ENCODE measurements around the gene VPS45.
"Not testable (repeated sequence)": the region's sequence is repeated elsewhere in the genome, so short reads cannot be mapped to it uniquely, and the experiment has no call there.

The VPS45 gene

DNA sequence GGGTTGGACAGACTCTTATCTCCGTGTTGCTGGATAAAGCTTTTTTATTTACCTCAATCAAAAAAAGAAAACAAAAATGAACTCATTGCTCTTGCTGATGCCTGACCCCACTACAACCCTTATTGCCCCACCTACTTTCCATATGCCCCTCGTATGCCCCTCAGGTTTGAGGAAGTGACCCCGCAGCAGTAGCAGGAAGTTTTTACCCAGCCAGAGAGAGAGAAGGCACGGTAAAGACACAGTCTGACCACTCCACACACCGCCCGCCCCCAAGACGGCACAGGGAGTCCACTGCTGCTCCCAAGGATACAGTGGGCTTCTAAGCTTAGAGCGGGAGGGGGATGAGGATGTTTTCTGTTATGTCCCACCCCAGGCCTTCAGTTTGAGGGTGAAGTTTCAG is 92.0 kb downstream of the VPS45 start:
- no peak for DNase-seq (ENCODE audit: low read depth, low spot score)

DNA sequence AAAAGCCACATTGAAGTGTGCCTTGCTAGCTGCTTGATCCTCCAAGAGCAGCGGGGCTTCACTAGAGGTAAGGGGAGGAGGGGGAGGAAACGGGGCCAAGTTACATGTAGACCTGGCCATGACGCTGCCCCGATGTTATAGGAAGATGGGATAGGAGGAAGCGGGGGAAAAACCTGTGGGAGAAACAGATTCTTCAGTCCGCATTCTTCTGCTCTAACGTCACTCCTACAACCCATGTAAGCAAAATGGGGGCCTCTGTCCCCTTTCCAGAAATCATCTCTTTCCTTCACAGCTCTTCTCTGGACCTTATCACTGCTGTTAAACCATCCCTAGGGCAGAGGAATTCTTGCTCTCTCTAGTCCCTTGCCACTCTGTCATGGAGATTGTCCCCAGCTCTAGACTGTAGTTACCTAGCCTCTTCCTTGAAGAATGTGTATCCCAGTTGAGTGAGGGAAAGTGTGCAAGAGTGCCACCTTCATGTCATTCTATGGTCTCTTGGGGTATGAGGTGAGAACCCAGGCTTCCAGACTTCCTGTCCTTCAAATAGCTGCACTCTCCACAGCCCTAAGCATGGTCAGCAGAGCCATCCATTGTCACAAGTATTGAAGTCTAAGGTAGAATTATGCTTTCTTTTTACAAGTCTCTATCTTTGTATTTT is 93.5 kb downstream of the VPS45 start:
- DNase-seq (ENCODE audit: low read depth, low spot score), result no peak

DNA sequence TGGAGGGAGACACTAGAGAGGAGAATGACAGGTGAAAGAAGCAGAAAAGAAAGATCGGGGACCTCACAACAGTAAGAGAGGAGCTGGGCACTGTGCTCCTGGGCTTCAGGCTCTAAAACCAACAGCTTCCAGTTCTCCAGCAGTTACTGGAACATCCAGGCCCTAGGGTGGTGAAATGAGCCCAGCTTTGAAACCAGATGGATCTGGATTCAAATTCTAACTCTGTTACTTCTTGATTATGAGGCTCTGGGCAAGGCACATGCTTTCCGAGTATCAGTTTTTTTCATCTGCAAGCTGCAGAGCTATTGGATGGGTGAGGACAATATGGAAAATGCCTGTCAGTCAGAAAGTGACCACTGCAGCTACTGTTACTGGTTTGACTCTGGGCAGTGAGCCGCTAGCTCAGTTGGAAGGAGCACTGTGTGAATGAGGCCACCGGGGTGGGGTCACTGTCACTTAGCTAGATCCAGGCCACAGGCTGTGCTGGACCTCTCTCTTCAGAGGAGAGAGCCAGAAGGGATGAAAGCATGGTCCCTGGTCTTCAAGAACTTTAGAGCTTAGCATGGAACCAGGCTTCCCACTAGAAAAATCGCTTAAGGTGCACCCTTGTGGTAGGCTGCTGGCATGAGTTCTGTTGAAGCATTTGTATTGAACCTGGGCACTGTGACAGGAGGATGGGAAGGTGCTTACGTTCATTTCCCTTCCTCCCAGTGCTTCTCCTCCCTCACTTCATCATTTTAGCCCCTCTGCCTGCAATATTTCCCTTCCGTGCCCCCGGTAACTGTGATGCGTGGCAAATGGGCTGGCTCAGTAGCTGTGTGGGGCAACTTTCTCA is 94.4 kb downstream of the VPS45 start:
- no peak for DNase-seq (ENCODE audit: low read depth, low spot score)

DNA sequence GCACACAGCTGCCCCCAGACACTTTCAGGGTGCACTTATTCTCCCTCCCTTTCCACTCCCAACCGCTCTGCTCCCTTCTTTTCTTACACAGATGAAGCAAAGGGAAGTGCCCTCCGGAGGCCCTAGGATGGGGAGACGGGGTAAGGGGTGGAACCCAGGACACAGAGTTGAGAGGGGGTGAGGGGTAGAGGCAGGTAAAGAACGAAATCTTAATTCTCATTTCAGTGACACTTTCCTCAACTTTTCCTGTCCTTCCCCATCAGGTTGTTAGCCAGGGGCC is 94.9 kb downstream of the VPS45 start:
- DNase-seq (ENCODE audit: low read depth, low spot score), result no peak

GRCh38 chr1:150162862-150163706 is 95.5 kb downstream of the VPS45 start:
- DNase-seq (ENCODE audit: low read depth, low spot score), result peak; percentile 94

DNA sequence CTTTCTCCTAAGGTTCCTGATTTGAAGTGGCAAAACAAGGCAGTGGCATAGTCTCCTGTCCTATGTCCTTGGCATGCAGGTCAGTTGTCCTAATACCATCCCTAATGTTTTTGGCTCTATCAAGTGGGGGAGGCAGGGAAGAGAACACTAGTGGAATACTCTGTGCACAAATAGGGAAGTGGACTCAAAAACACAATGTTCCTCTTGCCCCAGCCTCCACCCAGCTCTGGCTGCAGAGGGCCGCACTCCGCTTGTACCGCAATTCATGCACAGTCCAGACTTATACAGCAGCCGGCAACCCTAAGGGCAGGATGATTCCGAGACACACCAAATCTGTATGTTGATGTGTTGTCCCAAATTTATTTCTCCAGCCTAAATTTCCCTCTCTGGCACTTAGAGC is 96.6 kb downstream of the VPS45 start:
- DNase-seq (ENCODE audit: low read depth, low spot score), result no peak

DNA sequence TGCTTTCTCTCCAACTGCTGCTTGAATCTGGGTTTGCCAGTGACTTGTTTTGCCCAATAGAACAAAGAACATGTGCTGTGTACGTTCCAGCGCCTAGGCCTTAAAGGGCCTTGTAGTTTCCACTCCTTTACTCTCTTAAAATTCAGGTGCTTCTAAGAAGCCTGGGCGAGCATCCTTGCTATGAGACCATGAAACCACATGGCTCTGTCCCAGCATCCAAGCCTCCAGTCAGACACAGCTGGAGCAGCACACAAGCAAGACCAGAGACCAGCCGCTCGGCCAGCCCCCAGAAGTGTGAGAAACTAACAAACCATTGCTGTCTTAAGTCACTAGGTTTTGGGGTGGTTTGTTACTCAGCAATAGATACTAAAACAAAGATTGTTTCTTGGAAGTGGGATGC is 97.2 kb downstream of the VPS45 start:
- DNase-seq (ENCODE audit: low read depth, low spot score), result no peak

DNA sequence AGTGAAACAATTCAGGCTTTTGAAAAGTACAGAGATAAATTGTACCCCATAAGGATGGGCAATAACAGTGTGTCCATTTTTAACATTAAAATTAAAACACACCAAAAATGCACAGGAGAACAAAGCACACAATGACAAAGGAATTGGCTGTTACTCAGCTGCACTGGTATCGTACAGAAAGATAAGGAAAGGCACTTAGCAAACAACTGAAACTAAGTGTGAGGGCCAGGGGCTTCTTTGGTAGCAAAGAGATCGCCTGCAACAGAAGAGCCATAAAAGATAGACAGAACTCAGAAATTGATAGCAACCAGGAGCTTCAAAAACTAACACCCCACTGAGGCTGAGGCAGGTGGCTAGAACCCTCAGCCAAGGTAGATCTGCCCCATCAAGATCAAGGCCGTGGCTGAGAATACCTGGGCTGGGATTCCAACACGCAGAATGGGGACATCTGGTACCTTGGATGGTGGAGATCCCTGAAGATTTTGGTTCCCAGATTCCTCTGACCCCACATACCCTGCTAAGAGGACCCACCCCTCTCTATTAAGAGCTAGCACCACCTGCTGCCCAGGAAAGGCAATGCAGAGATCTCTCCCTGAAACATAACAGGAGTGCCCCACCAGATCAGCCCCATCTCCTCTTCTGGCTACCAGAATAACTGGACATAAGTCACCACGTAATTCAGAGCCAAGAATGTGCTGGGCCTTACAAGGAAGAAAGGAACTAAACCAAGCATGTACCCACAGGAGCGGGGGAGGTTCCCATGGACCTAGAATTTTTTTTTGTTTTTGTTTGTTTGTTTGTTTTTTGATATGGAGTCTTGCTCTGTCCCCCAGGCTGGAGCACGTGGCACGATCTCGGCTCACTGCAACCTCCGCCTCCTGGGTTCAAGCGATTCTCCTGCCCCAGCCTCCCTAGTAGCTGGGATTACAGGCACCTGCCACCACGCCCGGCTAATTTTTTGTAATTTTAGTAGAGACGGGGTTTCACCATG is 98.3 kb downstream of the VPS45 start:
- no peak for DNase-seq (ENCODE audit: low read depth, low spot score)

- DNase-seq (ENCODE audit: low read depth, low spot score), result no peak
Measured at GRCh38 chr1:150168960-150169601, 101.5 kb downstream of the VPS45 start.

DNA sequence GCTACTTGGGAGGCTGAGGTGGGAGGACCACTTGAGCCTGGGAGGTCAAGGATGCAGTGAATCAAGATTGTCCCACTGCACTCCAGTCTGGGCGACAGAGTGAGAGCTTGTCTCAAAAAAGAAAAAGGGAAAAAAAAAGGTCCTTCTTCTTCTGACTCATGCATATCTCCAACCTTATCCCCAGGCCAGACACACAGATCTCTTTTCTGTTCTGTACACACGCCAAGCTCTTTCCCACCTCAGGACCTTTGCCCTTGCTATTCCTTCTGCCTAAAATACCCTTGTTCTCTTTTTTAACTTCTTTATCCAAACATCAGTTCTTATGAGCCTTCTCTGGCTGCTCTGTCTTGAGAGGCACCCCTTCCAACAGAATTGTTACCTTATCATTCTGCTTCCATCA is 104.2 kb downstream of the VPS45 start:
- DNase-seq (ENCODE audit: low read depth, low spot score), result no peak

GRCh38 chr1:150173141-150173585 is 105.6 kb downstream of the VPS45 start:
- DNase-seq (ENCODE audit: low read depth, low spot score), result no peak

GRCh38 chr1:150176593-150176992 is 109.0 kb downstream of the VPS45 start:
- no peak for DNase-seq (ENCODE audit: low read depth, low spot score)

DNA sequence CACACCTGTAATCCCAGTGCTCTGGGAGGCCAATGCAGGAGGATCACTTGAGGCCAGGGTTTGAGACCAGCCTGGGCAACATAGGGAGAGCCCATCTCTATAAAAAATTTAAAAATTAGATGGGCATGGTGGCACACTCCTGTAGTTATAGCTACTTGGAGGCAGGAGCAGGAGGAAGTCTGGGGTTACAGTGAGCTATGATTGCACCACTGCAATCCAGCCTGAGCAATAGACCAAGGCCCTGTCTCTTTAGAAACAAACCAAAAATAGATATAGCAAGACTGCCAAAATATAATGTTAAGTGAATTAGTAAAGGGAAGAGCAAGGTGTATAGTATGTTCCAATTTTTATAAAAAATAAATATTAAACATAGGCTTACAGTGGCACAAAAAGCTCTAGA is 111.0 kb downstream of the VPS45 start:
- DNase-seq (ENCODE audit: low read depth, low spot score), result no peak

DNA sequence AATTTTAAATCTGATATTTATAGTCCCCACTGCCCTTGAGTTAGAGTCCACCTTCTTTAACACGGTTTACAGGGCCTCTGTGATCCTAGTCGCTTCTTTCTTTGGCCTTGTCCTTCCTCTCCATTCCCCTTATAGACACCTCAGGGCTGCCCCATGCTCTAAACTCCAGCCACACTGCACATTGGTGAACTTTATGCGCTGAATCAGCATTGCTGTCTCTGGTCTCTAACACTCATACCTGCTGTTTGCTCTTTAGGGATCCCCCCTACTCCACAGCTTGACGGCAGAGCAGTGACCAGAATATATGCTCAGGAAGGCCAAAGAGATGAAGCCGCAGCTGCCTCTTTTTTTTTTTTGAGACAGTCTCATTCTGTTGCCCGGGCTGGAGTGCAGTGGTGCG is 112.3 kb downstream of the VPS45 start:
- no peak for DNase-seq (ENCODE audit: low read depth, low spot score)

DNA sequence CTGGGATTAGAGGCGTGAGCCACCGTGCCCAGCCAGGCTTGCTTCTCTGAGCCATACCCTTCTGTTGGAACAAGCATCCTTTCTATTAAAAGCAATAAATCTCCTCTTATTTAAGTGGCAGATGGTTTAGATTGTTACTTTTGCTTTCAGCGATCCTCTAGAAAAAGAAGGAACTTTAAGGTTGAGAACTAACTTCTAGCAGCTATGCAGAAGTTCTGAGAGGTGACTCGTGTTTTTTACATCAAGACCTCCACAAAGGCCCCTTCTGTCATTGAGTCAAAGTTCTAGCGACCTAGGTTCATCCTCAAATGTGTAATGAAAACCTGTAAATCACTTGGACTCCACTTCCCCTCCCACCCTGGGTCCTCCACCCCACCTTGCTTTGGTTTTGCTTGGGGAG is 112.9 kb downstream of the VPS45 start:
- no peak for DNase-seq (ENCODE audit: low read depth, low spot score)

GRCh38 chr1:150182247-150182646 is 114.7 kb downstream of the VPS45 start:
- DNase-seq (ENCODE audit: low read depth, low spot score), result no peak

- no peak for DNase-seq (ENCODE audit: low read depth, low spot score)
Measured at GRCh38 chr1:150183061-150183460, 115.5 kb downstream of the VPS45 start.

DNA sequence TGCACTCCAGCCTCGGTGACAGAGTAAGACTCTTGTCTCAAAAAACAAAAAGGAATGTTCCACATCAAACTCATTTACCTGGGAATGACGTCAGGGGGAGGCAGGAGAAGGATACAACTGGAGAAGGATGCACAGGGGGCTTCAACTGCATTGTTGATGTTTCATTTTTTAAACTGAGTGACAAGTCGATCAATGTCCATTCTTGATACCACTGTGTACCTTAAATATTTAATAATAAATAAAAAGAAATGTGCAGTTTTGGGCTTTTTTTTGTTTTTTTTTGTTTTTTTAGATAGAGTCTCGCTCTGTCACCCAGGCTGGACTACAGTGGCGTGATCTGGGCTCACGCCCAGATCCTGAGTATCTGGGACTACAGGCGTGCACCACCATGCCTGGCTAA is 117.9 kb downstream of the VPS45 start:
- DNase-seq (ENCODE audit: low read depth, low spot score), result no peak

GRCh38 chr1:150186438-150186788 is 118.8 kb downstream of the VPS45 start:
- DNase-seq (ENCODE audit: low read depth, low spot score), result not testable (repeated sequence)

- DNase-seq (ENCODE audit: low read depth, low spot score), result no peak
Measured at GRCh38 chr1:150186789-150187559, 119.4 kb downstream of the VPS45 start.

Measured in iPS DF 19.7 (cell line).